ENCODE data around the gene LRRC74A. TPM values are rescaled to one million over a fixed set of nuclear protein-coding genes. Genes with fewer than 3 reads are reported as not detected.
"Not testable (repeated sequence)": the region's sequence is repeated elsewhere in the genome, so short reads cannot be mapped to it uniquely, and the experiment has no call there.

Gene LRRC74A
- polyA plus RNA-seq, 4 donors, result not detected

DNA sequence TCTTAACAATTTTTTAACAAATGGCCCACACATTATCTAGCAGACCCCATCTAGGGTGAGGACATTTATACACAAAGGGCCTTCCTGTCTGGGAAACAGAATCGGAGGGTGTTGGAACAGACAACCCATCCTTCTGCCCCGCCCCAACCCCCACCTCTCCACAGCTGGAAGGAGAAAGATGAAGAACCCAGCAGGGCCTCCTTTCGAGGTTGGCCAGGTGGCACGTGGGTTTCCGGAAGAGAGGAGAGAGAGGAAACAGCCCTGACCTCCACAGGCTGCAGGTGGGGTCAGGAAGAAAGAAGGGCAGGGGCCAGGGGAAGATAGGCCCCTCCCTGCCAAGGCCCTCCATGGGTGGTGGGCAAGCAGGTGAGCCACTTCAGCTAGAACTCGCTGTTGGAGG is 57.2 kb downstream of the LRRC74A start:
- DNase-seq (ENCODE audit: low read depth in 4 of 4, low spot score in 2 of 4), result no peak

DNA sequence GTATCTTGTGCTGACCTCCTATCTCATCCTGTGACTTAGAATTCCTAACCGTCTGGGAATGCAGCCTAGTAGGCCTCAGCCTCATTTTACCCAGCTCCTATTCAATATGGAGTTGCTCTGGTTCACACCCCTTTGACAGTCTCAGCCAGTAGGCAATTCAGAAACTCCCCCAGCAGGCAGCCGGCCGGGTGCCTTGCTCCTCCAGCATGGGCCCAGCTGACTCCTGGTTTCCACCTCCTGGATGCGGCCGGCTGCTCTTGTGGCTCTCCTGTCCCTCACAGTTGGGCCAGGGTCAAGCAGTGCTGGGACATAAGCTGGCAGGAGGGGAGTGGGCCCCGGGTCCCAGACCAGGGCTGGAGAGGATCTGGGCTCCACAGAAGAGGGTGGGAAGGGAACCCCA is 58.2 kb downstream of the LRRC74A start:
- no peak for DNase-seq (ENCODE audit: low read depth in 4 of 4, low spot score in 2 of 4)

DNA sequence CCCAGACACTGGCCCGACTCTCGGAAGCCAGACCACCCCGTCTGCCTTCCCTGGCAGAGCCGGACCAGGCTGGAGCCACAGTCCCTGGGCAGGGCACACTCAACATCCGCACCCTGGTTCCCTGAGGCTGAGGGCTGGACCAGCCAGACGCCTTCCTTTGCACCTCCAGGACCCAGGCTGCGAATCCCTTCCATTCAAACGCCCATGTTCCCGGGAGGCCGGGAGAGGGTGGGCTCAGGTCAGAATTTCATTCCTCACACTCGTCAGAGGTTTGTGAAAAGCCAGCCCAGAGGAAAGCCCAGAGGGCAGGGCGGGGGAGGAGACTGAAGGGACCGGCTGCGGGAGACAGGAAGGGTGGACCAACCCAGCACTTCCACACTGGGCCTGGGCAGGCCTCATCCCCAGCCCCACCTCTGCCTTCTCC is 58.7 kb downstream of the LRRC74A start:
- DNase-seq (ENCODE audit: low read depth in 4 of 4, low spot score in 2 of 4), result no peak

GRCh38 chr14:76887191-76887590 is 61.0 kb downstream of the LRRC74A start:
- DNase-seq (ENCODE audit: low read depth in 4 of 4, low spot score in 2 of 4), result no peak

GRCh38 chr14:76891391-76891790 is 65.2 kb downstream of the LRRC74A start:
- no peak for DNase-seq (ENCODE audit: low read depth in 4 of 4, low spot score in 2 of 4)

DNA sequence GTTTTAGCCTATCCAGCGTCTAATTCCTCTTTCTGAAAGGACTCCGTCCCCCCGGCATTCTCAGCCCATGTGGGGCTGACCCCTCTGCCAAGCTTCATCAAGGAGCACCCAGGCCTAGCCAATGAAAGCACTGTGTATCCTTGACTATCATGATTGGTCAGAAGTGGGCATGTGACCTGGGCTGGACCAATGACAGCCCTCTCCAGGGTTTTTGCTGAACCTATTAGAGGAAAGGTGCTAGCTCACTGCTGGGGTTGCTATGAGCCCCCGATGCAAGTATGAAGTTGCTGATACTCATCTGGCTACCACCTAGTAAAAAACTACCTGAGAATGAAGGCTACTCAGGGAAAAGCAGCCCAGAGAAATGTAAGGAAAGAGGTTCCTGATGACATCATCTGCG is 68.1 kb downstream of the LRRC74A start:
- DNase-seq (ENCODE audit: low read depth in 4 of 4, low spot score in 2 of 4), result no peak

DNA sequence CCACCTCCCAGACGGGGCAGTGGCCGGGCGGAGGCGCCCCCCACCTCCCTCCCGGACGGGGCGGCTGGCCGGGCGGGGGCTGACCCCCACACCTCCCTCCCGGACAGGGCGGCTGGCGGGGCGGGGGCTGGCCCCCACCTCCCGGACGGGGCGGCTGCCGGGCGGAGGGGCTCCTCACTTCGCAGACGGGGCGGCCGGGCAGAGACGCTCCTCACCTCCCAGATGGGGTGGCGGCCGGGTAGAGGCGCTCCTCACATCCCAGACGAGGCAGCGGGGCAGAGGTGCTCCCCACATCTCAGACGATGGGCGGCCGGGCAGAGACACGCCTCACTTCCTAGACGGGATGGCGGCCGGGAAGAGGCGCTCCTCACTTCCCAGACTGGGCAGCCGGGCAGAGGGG is 71.8 kb downstream of the LRRC74A start:
- DNase-seq (ENCODE audit: low read depth in 4 of 4, low spot score in 2 of 4), result not testable (repeated sequence)

GRCh38 chr14:76900682-76901081 is 74.5 kb downstream of the LRRC74A start:
- DNase-seq (ENCODE audit: low read depth in 4 of 4, low spot score in 2 of 4), result no peak

GRCh38 chr14:76901171-76902055 is 75.2 kb downstream of the LRRC74A start:
- no peak for DNase-seq (ENCODE audit: low read depth in 4 of 4, low spot score in 2 of 4)

DNA sequence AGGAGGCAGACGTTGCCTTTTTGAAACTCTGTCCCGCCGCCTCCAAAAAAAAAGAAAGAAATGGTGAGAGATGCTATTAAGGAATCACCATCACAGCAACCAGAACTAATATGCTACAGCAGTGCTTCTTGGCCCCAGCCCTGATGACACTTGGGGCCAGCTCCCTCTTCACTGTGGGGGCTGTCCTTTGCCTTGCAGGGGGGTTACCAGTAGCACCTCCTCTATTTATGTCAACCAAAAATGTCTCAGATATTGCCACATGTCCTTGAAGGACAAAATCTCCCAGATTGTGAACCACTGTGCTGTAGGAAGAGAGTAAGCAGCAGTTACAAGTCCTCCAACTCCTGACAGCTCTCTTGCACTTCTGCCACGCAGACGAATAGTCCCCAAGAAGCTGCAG is 76.4 kb downstream of the LRRC74A start:
- DNase-seq (ENCODE audit: low read depth in 4 of 4, low spot score in 2 of 4), result no peak

- no peak for DNase-seq (ENCODE audit: low read depth in 4 of 4, low spot score in 2 of 4)
Measured at GRCh38 chr14:76904100-76904739, 78.0 kb downstream of the LRRC74A start.

- no peak for DNase-seq (ENCODE audit: low read depth in 4 of 4, low spot score in 2 of 4)
Measured at GRCh38 chr14:76904740-76905569, 78.7 kb downstream of the LRRC74A start.

- DNase-seq (ENCODE audit: low read depth in 4 of 4, low spot score in 2 of 4), result no peak
Measured at GRCh38 chr14:76908834-76909233, 82.6 kb downstream of the LRRC74A start.

- DNase-seq (ENCODE audit: low read depth in 4 of 4, low spot score in 2 of 4), result no peak
Measured at GRCh38 chr14:76909266-76909665, 83.1 kb downstream of the LRRC74A start.

DNA sequence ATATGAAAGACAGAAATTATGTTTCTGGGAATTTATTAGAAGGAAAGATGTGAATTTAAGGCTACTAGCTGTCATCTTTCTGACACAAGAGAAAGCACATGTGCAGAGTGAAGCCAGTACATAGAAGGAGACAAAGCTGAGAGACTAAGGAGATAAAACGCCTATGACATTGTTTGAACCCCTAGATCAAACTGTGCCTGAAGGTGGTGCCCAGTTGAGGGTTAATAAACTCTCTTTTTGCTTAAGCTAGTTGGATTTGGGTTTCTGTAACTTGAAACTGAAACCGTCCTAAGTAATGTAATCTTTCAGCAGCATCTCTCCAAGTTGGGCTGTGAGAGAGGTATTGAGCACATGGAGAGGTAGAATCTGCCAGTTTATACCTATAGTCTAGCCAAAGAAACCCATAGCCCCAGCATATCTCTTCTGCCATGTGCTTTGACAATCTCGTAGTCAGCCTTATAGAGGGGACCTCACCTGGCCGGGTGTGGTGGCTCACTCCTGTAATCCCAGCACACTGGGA is 84.2 kb downstream of the LRRC74A start:
- no peak for DNase-seq (ENCODE audit: low read depth in 4 of 4, low spot score in 2 of 4)

DNA sequence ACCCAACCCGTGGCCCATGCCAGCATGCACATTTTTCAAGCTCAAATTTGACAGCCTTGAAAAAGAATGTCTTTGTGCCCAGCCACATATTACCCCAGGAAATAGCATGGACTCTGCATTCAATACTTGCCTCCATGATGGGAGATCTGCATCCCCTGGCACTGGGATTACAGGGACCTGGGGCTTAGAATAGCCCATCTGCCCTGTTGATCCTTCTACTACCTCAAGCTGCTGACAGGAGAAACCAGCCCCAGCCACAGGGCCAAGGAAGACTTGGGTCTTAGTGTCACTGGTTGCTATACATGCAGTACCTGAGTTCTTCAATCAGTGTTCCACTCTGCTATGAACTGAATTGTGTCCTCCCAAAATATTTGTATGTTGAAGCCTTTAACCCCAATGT is 85.3 kb downstream of the LRRC74A start:
- DNase-seq (ENCODE audit: low read depth in 4 of 4, low spot score in 2 of 4), result no peak

DNA sequence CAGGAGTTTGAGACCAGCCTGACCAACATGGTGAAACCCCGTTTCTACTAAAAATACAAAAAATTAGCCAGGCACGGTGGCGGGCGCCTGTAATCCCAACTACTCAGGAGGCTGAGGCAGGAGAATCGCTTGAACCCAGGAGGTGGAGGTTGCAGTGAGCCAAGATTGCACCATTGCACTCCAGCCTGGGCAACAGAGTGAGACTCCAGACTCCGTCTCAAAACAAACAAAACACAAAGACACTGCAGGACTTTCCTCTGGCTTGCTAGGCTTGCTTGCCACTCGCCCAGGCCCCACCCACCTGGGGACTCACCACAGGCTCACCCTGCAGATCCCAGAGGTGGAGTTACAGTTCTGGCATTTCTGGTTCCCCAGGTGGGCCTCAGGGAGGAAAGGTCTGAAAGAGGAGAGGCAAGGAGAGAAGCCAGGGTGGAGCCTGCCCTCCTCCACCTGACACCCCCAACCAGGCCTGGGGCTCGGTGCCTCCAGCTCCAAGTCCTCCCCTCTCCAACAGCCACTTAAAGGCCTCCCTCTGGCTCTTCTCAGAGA is 88.4 kb downstream of the LRRC74A start:
- not testable (repeated sequence) for DNase-seq (ENCODE audit: low read depth in 4 of 4, low spot score in 2 of 4)

GRCh38 chr14:76916040-76916715 is 90.0 kb downstream of the LRRC74A start:
- no peak for DNase-seq (ENCODE audit: low read depth in 4 of 4, low spot score in 2 of 4)

DNA sequence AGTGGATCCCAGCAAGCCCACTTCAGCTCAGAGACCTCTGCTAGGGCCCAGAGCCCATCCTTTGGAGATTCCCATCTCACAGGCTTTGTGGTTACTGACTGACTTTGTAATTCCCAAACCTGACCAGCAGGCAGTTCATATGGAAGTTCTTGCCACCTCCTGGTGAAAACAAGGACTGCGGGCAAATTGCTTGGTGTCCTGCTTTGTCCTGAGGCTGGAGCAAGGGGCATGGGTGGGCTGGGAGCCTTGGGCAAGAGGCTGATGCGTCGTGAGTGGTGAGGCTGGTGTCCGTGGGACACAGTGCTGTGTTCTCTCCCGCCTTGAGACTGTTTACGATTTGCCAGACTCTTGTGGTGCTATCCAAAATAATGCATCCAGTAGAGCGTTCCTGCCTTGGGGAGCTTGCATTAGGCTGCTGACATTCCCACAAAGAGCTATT is 91.0 kb downstream of the LRRC74A start:
- DNase-seq (ENCODE audit: low read depth in 4 of 4, low spot score in 2 of 4), result no peak

GRCh38 chr14:76917745-76918255 is 91.6 kb downstream of the LRRC74A start:
- no peak for DNase-seq (ENCODE audit: low read depth in 4 of 4, low spot score in 2 of 4)
